Astrocyte (in vitro differentiated cells and primary cell): ENCODE measurements around the gene PBOV1.

Experiments
- CTCF ChIP-seq: IDR thresholded peaks from 2 replicates; pipeline ENCODE4 v1.5.1; 2011; ENCODE audit warnings: low read depth, mild to moderate bottlenecking, inconsistent platforms, low read length, moderate library complexity; ENCODE audit not compliant: insufficient read depth
- EZH2 ChIP-seq: IDR thresholded peaks from 2 replicates; pipeline ENCODE4 v1.6.1; 2012; ENCODE audit warnings: mild to moderate bottlenecking, low read length, inconsistent platforms; ENCODE audit not compliant: insufficient read depth

- TF ChIP-seq CTCF (no peak), EZH2 (no peak)
Measured at GRCh38 chr6:138204792-138205384, 13.4 kb downstream of the PBOV1 start.
